Osteocyte (in vitro differentiated cells): Measurements from ENCODE around the gene GRB7. TPM values are rescaled to one million over a fixed set of nuclear protein-coding genes. Genes with fewer than 3 reads are reported as not detected.

Experiments used
- DNase-seq: peaks from one replicate; pipeline ENCODE4 v3.0.0; 2021; ENCODE audit warnings: mixed read lengths; ENCODE audit not compliant: unreplicated experiment; ENCODE audit errors: extremely low spot score
- H3K27ac Mint-ChIP-seq: one replicate; pipeline ENCODE4 v1.8.0; 2021; ENCODE audit warnings: mild to moderate bottlenecking, mixed read lengths; ENCODE audit not compliant: unreplicated experiment
- H3K27me3 Mint-ChIP-seq: one replicate; pipeline ENCODE4 v1.8.0; 2021; ENCODE audit warnings: mixed read lengths; ENCODE audit not compliant: unreplicated experiment
- H3K36me3 Mint-ChIP-seq: one replicate; pipeline ENCODE4 v1.8.0; 2021; ENCODE audit warnings: mixed read lengths; ENCODE audit not compliant: unreplicated experiment
- H3K4me1 Mint-ChIP-seq: one replicate; pipeline ENCODE4 v1.8.0; 2021; ENCODE audit warnings: mixed read lengths; ENCODE audit not compliant: unreplicated experiment
- H3K4me3 Mint-ChIP-seq: one replicate; pipeline ENCODE4 v1.8.0; 2021; ENCODE audit warnings: mild to moderate bottlenecking, moderate library complexity, mixed read lengths; ENCODE audit not compliant: unreplicated experiment
- H3K9me3 Mint-ChIP-seq: one replicate; pipeline ENCODE4 v1.8.0; 2021; ENCODE audit warnings: mixed read lengths; ENCODE audit not compliant: unreplicated experiment
- total RNA-seq: library from RNA; stranded (reverse); gene quantifications from 2 replicates; pipeline ENCODE4 v1.2.1, GENCODE V29; 2021
- TF ChIP-seq, protein P1 (sequence below): fragments of 200-600 bp; sonication (generic); IDR thresholded peaks from 2 replicates; pipeline ENCODE4 v1.5.0; 2021; ENCODE audit warnings: antibody characterized with exemption, mild to moderate bottlenecking, moderate library complexity

GRB7 gene
- total RNA-seq, 1 donor from 2014 or later = 1.2 TPM

- DNase-seq = no peak
- Mint-ChIP-seq H3K27ac (no peak overlapping the region), H3K9me3 (no peaks in the 10 kb centered on the region), H3K4me3 (no peak overlapping the region), H3K4me1 (peaks cover 27% of the 10 kb centered on the region), H3K36me3 (no peaks in the 10 kb centered on the region), H3K27me3 (peaks cover 5% of the 10 kb centered on the region)
- TF ChIP-seq, protein P1, sequence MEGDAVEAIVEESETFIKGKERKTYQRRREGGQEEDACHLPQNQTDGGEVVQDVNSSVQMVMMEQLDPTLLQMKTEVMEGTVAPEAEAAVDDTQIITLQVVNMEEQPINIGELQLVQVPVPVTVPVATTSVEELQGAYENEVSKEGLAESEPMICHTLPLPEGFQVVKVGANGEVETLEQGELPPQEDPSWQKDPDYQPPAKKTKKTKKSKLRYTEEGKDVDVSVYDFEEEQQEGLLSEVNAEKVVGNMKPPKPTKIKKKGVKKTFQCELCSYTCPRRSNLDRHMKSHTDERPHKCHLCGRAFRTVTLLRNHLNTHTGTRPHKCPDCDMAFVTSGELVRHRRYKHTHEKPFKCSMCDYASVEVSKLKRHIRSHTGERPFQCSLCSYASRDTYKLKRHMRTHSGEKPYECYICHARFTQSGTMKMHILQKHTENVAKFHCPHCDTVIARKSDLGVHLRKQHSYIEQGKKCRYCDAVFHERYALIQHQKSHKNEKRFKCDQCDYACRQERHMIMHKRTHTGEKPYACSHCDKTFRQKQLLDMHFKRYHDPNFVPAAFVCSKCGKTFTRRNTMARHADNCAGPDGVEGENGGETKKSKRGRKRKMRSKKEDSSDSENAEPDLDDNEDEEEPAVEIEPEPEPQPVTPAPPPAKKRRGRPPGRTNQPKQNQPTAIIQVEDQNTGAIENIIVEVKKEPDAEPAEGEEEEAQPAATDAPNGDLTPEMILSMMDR = no peak
Observed at GRCh38 chr17:39736319-39737165, 1.2 kb upstream of the GRB7 start.

DNA sequence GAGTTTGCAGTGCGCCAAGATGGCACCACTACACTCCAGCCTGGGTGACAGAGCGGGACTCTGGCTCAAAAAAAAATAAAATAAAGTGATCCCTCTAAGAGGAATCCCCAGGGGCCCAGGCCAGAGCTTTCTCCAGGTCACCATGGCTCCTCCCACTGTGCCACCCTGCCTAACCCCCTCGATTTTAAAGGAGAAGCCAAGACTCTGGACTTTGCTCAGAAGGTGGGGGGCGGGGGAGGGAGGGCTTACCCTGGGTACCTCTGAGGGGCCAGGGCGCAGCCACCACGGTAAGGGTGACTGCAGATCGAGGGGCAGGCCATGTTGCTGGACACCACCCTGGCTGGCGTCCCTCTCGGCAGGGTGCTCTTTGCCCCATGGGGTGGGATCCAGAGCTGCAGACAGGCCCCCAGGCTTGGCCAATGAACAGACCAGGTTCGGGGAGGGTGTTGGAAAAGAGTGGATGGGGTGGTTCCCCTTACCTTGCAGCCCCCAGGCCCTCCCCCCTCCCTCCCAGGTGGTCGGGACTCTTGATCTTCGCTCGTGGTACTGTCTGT lies 455 bp upstream of the GRB7 start:
- Mint-ChIP-seq H3K27me3 (peaks cover 5% of the 10 kb centered on the region), H3K4me3 (no peak overlapping the region), H3K27ac (no peak overlapping the region), H3K4me1 (peaks cover 27% of the 10 kb centered on the region), H3K9me3 (no peaks in the 10 kb centered on the region), H3K36me3 (no peaks in the 10 kb centered on the region)
- no peak for DNase-seq
- TF ChIP-seq, protein P1 = no peak

DNA sequence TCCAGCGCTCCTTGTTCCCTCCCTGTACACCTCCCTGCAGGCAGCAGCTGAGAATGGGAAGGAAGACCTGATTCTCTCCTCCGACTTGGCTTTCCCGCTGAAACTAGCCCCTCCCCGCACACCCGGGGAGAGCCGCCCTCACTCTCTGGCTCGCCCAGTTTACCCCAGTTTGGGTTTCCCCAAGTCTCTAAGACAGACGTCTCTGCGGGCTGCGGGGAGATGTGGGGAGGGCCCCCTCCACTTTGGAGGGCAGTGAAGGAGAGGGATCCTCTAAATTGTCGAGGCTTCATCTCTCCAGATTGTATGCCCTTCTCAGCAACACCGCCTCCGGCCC lies 797 bp downstream of the GRB7 start:
- Mint-ChIP-seq H3K4me3 (peak overlapping the region; percentile 56), H3K4me1 (peaks cover 27% of the 10 kb centered on the region), H3K9me3 (no peaks in the 10 kb centered on the region), H3K27me3 (peaks cover 5% of the 10 kb centered on the region), H3K27ac (no peak overlapping the region), H3K36me3 (no peaks in the 10 kb centered on the region)
- TF ChIP-seq, protein P1 = no peak
- DNase-seq = no peak

DNA sequence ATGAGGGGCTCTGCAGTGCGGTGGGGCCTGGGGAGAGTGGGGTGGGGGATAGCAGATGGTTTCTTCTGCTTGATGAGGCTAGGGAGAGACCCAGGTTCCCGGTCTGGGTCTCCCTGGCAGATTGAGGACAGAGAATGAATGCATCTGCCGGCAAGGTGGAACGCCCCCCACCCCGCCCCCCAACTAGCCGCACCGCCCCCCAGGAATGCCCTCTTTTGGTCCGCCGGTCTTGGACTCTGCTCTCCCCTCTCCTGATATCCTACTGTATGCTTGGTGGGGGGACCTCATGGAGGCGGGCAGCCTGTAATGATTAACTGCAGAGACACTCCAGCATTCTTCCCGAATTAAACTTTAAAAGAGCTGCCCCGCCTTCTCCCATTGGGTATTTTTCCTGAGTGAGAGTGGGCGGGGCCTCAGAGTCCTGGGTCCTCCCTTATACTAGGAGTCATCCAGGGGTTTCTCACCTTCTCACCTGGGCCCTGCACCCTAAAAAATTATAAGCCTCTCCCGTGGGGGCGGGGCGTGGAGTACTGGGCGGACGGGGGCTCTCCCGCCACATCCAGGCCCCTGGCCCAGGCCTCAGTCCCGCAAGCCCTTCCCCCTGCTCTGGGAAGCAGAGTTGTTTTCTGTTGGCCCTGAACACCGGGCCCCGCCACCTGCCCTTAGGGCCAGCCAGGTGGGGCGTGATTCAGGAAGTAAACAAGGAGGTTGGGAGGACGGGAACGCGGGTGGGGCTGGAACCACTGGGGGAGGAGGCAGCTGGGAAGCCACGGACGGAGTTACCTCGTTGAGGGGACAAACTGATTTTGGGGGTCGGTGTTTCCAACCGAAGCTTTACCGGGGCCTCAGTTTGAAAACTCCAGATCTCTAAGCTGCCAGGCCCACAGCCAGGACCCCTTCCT lies 1.5 kb downstream of the GRB7 start:
- no peaks in the 10 kb centered on the region for H3K9me3 Mint-ChIP-seq
- H3K4me3 Mint-ChIP-seq = peak overlapping the region; percentile 56
- peaks cover 5% of the 10 kb centered on the region for H3K27me3 Mint-ChIP-seq
- H3K36me3 Mint-ChIP-seq = no peaks in the 10 kb centered on the region
- peaks cover 27% of the 10 kb centered on the region for H3K4me1 Mint-ChIP-seq
- DNase-seq = no peak
- TF ChIP-seq, protein P1 = no peak
- H3K27ac Mint-ChIP-seq = no peak overlapping the region
